ENCODE measurements around the gene ERVK3-1.

DNA sequence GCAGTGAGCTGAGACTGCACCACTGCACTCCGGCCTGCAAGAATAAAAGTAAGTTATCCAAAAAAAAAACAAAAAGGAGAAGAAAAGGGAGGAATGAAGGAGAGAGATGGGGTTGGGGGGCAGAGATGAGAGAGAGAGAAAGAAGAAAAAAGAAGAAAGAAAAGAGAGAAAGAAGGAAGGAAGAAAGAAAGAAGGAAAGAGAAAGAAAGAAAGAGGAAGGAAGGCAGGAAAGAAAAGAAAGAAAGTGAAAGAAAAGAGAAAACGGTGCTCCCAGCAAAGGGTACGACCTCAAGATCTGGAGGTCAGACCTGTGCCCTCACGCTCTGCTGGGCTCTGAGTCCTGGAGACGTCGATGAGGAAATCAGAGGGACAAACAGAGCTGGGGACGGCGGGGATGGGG lies 44.4 kb downstream of the ERVK3-1 start:
- TF ChIP-seq POLR2A (IDR thresholded peaks at IDR 0.05) (no peak), CTCF (IDR thresholded peaks at IDR 0.05) (no peak), POLR2AphosphoS5 (IDR thresholded peaks at IDR 0.05) (no peak)

All from prostate gland (tissue), 2 donors.